ENCODE measurements around the gene DNAH12. TPM values are rescaled to one million over a fixed set of nuclear protein-coding genes. Genes with fewer than 3 reads are reported as not detected.
"Not testable (repeated sequence)": the region's sequence is repeated elsewhere in the genome, so short reads cannot be mapped to it uniquely, and the experiment has no call there.

The DNAH12 gene
- total RNA-seq, 1 experiment from 2014 or later = 0.45 TPM

DNA sequence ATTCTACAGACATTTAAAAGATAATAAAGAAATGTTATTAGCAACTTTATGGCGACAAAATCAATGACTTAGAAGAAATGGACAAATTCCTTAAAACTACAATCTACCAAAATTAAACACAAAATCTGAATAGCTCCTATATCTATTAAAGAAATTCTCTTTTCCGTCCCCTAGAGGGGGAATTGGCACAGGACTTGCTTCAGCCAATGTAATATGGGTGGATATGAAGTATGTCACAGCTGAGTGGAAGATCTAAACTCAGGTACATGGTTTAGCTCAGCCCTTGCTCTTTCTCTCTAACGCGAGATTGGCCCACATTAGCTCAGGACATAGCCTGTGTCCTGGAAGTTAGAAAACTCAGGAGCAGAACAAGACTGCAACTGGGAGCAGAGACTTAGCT is 79.3 kb downstream of the DNAH12 start:
- POLR2A ChIA-PET = no interaction called here
- intact Hi-C loops (cut with micrococcal nuclease; ENCODE audit: unreplicated experiment) = no loop called here

DNA sequence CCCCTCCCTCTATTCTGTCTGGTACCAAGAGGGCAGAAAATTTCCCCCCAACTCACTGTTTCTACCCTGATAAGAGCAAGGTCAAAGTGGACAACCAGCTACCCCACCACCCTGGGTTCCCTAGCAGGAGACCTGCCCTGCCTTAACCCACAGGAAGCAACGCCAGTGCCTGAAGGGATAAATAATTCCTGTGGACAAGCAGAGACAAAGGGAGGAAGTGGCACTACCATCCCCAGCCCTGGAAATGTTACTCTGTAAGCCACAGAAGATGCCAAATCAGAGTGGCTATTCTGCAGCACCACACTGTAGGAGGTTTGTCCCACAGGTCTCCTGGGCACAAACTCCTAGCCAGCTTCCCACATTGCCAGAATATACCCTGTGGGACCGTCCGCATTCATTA is 80.1 kb downstream of the DNAH12 start:
- DNase-seq = no peak
- no TSS peak for BruUV-seq (replicated peaks)
- ChIA-PET POLR2A (no interaction called here), CTCF (no interaction called here)
- no peaks in the 10 kb centered on the region for H3K36me3 ChIP-seq (ENCODE audit: control insufficient read depth, insufficient read depth, low read length)
- Mint-ChIP-seq H3K4me1 (ENCODE audit: low read depth, unreplicated experiment) (no peaks in the 10 kb centered on the region), H3K27me3 (ENCODE audit: insufficient read depth, unreplicated experiment) (no peaks in the 10 kb centered on the region), H3K27ac (ENCODE audit: unreplicated experiment) (no peak overlapping the region), H3K9me3 (ENCODE audit: unreplicated experiment) (no peaks in the 10 kb centered on the region), H3K4me3 (ENCODE audit: unreplicated experiment) (no peak overlapping the region), H3K36me3 (ENCODE audit: insufficient read depth, unreplicated experiment) (no peaks in the 10 kb centered on the region)
- H3K9me3 ChIP-seq = no peaks in the 10 kb centered on the region
- intact Hi-C loops (cut with micrococcal nuclease; ENCODE audit: unreplicated experiment) = no loop called here
- TF ChIP-seq, protein P1, sequence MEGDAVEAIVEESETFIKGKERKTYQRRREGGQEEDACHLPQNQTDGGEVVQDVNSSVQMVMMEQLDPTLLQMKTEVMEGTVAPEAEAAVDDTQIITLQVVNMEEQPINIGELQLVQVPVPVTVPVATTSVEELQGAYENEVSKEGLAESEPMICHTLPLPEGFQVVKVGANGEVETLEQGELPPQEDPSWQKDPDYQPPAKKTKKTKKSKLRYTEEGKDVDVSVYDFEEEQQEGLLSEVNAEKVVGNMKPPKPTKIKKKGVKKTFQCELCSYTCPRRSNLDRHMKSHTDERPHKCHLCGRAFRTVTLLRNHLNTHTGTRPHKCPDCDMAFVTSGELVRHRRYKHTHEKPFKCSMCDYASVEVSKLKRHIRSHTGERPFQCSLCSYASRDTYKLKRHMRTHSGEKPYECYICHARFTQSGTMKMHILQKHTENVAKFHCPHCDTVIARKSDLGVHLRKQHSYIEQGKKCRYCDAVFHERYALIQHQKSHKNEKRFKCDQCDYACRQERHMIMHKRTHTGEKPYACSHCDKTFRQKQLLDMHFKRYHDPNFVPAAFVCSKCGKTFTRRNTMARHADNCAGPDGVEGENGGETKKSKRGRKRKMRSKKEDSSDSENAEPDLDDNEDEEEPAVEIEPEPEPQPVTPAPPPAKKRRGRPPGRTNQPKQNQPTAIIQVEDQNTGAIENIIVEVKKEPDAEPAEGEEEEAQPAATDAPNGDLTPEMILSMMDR (IDR thresholded peaks at IDR 0.05; ENCODE audit: insufficient read depth in 1 of 2, low read depth in 1 of 2, low read length in 1 of 2, severe bottlenecking in 1 of 2, unreplicated experiment in 1 of 2) = no peak
- H3K4me3 ChIP-seq (ENCODE audit: low read depth, low read length) = no peak overlapping the region
- no peaks in the 10 kb centered on the region for H3K27me3 ChIP-seq (replicated peaks; ENCODE audit: control insufficient read depth, insufficient read depth, low read length)
- H3K4me1 ChIP-seq = no peaks in the 10 kb centered on the region

More for the DNA sequence above, 79.3 kb downstream of the DNAH12 start:
- peak in 1 of 2 experiments; percentile 13 for DNase-seq
- Histone ChIP-seq H3K27me3 (replicated peaks; ENCODE audit: control insufficient read depth, insufficient read depth, low read length) (no peaks in the 10 kb centered on the region), H3K36me3 (ENCODE audit: control insufficient read depth, insufficient read depth, low read length) (no peaks in the 10 kb centered on the region), H3K4me1 (no peaks in the 10 kb centered on the region), H3K9me3 (no peaks in the 10 kb centered on the region), H3K4me3 (ENCODE audit: low read depth, low read length) (no peak overlapping the region)
- Mint-ChIP-seq H3K27me3 (ENCODE audit: insufficient read depth, unreplicated experiment) (no peaks in the 10 kb centered on the region), H3K4me1 (ENCODE audit: low read depth, unreplicated experiment) (no peaks in the 10 kb centered on the region), H3K27ac (ENCODE audit: unreplicated experiment) (no peak overlapping the region), H3K9me3 (ENCODE audit: unreplicated experiment) (no peaks in the 10 kb centered on the region), H3K4me3 (ENCODE audit: unreplicated experiment) (no peak overlapping the region), H3K36me3 (ENCODE audit: insufficient read depth, unreplicated experiment) (no peaks in the 10 kb centered on the region)
- CTCF ChIA-PET = interaction anchor here (0.6 to 0.7 kb wide), 3 partner anchors 68 to 117 kb away, joined by 3 read pairs; no protein-coding TSS in a partner anchor
- TF ChIP-seq, protein P1 (IDR thresholded peaks at IDR 0.05; ENCODE audit: insufficient read depth in 1 of 2, low read depth in 1 of 2, low read length in 1 of 2, severe bottlenecking in 1 of 2, unreplicated experiment in 1 of 2) = peak in 1 of 2 experiments; percentile 14
- no TSS peak for BruUV-seq (replicated peaks)

DNA sequence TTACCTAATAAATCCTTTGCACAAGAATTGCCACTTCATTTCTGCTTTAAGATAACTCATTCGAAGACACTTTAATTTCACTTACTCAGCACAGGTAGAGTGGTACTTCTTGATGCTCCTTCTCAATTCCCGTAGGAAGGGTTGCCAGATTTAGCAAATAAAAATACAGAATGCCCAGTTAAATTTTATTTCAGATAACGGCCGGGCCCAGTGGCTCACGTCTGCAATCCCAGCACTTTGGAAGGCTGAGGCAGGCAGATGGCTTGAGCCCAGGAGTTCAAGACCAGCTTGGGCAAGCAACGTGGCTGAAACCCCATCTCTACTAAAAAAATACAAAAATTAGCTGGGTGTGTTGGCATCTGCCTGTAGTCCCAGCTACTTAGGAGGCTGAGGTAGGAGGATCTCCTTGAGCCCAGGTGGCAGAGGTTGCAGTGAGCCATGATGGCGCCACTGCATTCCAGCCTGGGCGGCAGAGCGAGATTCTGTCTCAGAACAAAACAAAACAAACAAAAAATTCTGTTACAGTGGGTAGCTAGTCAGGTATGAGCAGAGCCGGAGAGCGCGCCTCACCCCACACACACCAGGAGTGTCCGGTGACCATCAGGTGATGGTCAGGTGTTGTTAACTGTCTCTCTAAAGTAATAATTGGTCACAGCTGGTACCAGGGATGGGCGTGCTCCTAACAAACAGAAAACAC is 92.8 kb downstream of the DNAH12 start:
- CTCF ChIA-PET = no interaction called here
- peaks cover 24% of the 10 kb centered on the region for H3K4me1 Mint-ChIP-seq (ENCODE audit: low read depth, unreplicated experiment)
- H3K9me3 Mint-ChIP-seq (ENCODE audit: unreplicated experiment) = peaks cover 10% of the 10 kb centered on the region
- Histone ChIP-seq H3K36me3 (ENCODE audit: control insufficient read depth, insufficient read depth, low read length) (no peaks in the 10 kb centered on the region; the same call in 1 of the 2 replicates), H3K27me3 (replicated peaks; ENCODE audit: control insufficient read depth, insufficient read depth, low read length) (no peaks in the 10 kb centered on the region), H3K4me1 (peaks cover 38% of the 10 kb centered on the region), H3K9me3 (0 out of 2 replicates have a peak, but pooled peaks cover 4% of the 10 kb centered on the region), H3K4me3 (ENCODE audit: low read depth, low read length) (no peak overlapping the region)
- TSS peak; percentile 99 for BruUV-seq (replicated peaks)
- DNase-seq = peak; percentile 17 to 48
- POLR2A ChIA-PET = interaction anchor here (0.6 to 1.2 kb wide), 2 partner anchors 52 to 105 kb away, joined by 3 to 4 read pairs; partner anchors contain the start of gene PDE12
- TF ChIP-seq, protein P1 (IDR thresholded peaks at IDR 0.05; ENCODE audit: insufficient read depth in 1 of 2, low read depth in 1 of 2, low read length in 1 of 2, severe bottlenecking in 1 of 2, unreplicated experiment in 1 of 2) = no peak
- H3K4me3 Mint-ChIP-seq (ENCODE audit: unreplicated experiment) = peak overlapping the region; percentile 62
- intact Hi-C loops (cut with micrococcal nuclease; ENCODE audit: unreplicated experiment) = loop anchor here (1.0 to 5.0 kb wide), 5 partner anchors 15 to 106 kb away; partner anchors contain the start of gene PDE12
- peaks cover 21% of the 10 kb centered on the region for H3K36me3 Mint-ChIP-seq (ENCODE audit: insufficient read depth, unreplicated experiment)
- peak overlapping the region; percentile 48 for H3K27ac Mint-ChIP-seq (ENCODE audit: unreplicated experiment)
- no peaks in the 10 kb centered on the region for H3K27me3 Mint-ChIP-seq (ENCODE audit: insufficient read depth, unreplicated experiment)

DNA sequence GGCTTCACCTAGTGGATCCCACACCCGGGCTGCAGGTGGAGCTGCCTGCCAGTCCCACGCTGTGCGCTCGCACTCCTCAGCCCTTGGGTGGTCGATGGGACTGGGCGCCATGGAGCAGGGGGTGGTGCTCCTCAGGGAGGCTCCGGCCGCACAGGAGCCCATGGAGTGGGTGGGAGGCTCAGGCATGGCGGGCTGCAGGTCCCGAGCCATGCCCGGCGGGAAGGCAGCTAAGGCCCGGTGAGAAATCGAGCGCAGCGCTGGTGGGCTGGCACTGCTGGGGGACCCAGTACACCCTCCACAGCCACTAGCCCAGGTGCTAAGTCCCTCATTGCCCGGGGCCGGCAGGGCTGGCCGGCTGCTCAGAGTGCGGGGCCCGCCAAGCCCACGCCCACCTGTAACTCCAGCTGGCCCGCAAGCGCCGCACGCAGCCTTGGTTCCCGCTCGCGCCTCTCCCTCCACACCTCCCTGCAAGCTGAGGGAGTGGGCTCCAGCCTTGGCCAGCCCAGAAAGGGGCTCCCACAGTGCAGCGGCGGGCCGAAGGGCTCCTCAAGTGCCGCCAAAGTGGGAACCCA is 94.8 kb downstream of the DNAH12 start:
- Mint-ChIP-seq H3K9me3 (ENCODE audit: unreplicated experiment) (peaks cover 10% of the 10 kb centered on the region), H3K36me3 (ENCODE audit: insufficient read depth, unreplicated experiment) (peaks cover 21% of the 10 kb centered on the region), H3K4me1 (ENCODE audit: low read depth, unreplicated experiment) (peaks cover 24% of the 10 kb centered on the region)
- POLR2A ChIA-PET; H3K27ac Mint-ChIP-seq (ENCODE audit: unreplicated experiment); CTCF ChIA-PET; H3K27me3 ChIP-seq (replicated peaks; ENCODE audit: control insufficient read depth, insufficient read depth, low read length); H3K27me3 Mint-ChIP-seq (ENCODE audit: insufficient read depth, unreplicated experiment); H3K4me3 ChIP-seq (ENCODE audit: low read depth, low read length); H3K9me3 ChIP-seq; H3K4me3 Mint-ChIP-seq (ENCODE audit: unreplicated experiment); H3K36me3 ChIP-seq (ENCODE audit: control insufficient read depth, insufficient read depth, low read length); DNase-seq; intact Hi-C loops (cut with micrococcal nuclease; ENCODE audit: unreplicated experiment); BruUV-seq (replicated peaks): not testable (repeated sequence)
- peaks cover 42% of the 10 kb centered on the region for H3K4me1 ChIP-seq

DNA sequence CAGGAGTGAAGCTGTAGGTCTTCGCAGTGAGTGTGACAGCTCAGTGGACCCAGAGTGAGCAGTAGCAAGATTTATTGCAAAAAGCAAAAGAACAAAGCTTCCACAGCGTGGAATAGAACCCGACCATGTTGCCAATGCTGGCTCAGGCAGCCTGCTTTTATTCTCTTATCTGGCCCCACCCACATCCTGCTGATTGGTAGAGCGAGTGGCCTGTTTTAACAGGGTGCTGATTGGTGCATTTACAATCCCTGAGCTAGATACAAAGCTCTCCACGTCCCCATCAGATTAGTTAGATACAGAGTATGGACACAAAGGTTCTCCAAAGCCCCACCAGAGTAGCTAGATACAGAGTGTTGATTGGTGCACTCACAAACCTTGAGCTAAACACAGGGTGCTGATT is 95.7 kb downstream of the DNAH12 start:
- H3K27me3 Mint-ChIP-seq (ENCODE audit: insufficient read depth, unreplicated experiment); DNase-seq; CTCF ChIA-PET; H3K36me3 ChIP-seq (ENCODE audit: control insufficient read depth, insufficient read depth, low read length); H3K27me3 ChIP-seq (replicated peaks; ENCODE audit: control insufficient read depth, insufficient read depth, low read length); H3K9me3 ChIP-seq; BruUV-seq (replicated peaks); H3K4me3 Mint-ChIP-seq (ENCODE audit: unreplicated experiment); H3K27ac Mint-ChIP-seq (ENCODE audit: unreplicated experiment); H3K4me3 ChIP-seq (ENCODE audit: low read depth, low read length); intact Hi-C loops (cut with micrococcal nuclease; ENCODE audit: unreplicated experiment); POLR2A ChIA-PET: not testable (repeated sequence)
- Mint-ChIP-seq H3K9me3 (ENCODE audit: unreplicated experiment) (peaks cover 10% of the 10 kb centered on the region), H3K4me1 (ENCODE audit: low read depth, unreplicated experiment) (peaks cover 24% of the 10 kb centered on the region), H3K36me3 (ENCODE audit: insufficient read depth, unreplicated experiment) (peaks cover 21% of the 10 kb centered on the region)
- H3K4me1 ChIP-seq = peaks cover 42% of the 10 kb centered on the region

Data from Caco-2 (cell line).